ENCODE results near the gene UNC5C. TPM values are rescaled to one million over a fixed set of nuclear protein-coding genes. Genes with fewer than 3 reads are reported as not detected.

The UNC5C gene
- total and polyA plus RNA-seq, 2 of the 8 experiments (the other 6 are each of a cell fraction or from before 2014, with no cell fraction given) = 0.30 to 1.3 TPM

DNA sequence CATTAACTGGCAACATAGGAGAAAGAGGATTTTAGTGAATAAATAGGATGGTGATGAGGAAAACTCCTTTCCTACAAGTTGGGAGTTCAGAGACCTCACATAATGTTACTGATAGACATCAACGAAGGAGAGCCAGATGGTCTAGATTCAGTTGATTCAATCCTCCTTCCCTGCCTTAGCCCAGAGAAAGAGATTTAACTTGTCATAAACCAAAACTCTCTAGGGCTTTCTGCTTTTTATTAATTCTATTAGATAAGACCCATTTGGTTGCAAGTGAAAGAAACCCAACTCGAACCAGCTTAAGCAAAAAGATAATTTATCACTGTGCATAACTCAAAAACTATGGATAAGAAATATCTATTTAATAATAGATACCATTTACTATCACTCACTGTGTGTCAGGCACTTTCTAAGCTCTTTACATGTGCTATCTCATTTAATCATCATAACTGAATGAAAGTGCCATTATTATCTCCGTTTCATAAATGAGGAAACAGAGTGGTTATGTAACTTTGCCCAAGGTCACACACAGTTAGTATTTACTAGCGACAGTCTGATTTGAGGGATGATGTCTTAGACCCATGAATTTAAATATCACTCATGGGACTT, 4.3 kb upstream of the UNC5C start (continued):
- TF ChIP-seq, protein P1, sequence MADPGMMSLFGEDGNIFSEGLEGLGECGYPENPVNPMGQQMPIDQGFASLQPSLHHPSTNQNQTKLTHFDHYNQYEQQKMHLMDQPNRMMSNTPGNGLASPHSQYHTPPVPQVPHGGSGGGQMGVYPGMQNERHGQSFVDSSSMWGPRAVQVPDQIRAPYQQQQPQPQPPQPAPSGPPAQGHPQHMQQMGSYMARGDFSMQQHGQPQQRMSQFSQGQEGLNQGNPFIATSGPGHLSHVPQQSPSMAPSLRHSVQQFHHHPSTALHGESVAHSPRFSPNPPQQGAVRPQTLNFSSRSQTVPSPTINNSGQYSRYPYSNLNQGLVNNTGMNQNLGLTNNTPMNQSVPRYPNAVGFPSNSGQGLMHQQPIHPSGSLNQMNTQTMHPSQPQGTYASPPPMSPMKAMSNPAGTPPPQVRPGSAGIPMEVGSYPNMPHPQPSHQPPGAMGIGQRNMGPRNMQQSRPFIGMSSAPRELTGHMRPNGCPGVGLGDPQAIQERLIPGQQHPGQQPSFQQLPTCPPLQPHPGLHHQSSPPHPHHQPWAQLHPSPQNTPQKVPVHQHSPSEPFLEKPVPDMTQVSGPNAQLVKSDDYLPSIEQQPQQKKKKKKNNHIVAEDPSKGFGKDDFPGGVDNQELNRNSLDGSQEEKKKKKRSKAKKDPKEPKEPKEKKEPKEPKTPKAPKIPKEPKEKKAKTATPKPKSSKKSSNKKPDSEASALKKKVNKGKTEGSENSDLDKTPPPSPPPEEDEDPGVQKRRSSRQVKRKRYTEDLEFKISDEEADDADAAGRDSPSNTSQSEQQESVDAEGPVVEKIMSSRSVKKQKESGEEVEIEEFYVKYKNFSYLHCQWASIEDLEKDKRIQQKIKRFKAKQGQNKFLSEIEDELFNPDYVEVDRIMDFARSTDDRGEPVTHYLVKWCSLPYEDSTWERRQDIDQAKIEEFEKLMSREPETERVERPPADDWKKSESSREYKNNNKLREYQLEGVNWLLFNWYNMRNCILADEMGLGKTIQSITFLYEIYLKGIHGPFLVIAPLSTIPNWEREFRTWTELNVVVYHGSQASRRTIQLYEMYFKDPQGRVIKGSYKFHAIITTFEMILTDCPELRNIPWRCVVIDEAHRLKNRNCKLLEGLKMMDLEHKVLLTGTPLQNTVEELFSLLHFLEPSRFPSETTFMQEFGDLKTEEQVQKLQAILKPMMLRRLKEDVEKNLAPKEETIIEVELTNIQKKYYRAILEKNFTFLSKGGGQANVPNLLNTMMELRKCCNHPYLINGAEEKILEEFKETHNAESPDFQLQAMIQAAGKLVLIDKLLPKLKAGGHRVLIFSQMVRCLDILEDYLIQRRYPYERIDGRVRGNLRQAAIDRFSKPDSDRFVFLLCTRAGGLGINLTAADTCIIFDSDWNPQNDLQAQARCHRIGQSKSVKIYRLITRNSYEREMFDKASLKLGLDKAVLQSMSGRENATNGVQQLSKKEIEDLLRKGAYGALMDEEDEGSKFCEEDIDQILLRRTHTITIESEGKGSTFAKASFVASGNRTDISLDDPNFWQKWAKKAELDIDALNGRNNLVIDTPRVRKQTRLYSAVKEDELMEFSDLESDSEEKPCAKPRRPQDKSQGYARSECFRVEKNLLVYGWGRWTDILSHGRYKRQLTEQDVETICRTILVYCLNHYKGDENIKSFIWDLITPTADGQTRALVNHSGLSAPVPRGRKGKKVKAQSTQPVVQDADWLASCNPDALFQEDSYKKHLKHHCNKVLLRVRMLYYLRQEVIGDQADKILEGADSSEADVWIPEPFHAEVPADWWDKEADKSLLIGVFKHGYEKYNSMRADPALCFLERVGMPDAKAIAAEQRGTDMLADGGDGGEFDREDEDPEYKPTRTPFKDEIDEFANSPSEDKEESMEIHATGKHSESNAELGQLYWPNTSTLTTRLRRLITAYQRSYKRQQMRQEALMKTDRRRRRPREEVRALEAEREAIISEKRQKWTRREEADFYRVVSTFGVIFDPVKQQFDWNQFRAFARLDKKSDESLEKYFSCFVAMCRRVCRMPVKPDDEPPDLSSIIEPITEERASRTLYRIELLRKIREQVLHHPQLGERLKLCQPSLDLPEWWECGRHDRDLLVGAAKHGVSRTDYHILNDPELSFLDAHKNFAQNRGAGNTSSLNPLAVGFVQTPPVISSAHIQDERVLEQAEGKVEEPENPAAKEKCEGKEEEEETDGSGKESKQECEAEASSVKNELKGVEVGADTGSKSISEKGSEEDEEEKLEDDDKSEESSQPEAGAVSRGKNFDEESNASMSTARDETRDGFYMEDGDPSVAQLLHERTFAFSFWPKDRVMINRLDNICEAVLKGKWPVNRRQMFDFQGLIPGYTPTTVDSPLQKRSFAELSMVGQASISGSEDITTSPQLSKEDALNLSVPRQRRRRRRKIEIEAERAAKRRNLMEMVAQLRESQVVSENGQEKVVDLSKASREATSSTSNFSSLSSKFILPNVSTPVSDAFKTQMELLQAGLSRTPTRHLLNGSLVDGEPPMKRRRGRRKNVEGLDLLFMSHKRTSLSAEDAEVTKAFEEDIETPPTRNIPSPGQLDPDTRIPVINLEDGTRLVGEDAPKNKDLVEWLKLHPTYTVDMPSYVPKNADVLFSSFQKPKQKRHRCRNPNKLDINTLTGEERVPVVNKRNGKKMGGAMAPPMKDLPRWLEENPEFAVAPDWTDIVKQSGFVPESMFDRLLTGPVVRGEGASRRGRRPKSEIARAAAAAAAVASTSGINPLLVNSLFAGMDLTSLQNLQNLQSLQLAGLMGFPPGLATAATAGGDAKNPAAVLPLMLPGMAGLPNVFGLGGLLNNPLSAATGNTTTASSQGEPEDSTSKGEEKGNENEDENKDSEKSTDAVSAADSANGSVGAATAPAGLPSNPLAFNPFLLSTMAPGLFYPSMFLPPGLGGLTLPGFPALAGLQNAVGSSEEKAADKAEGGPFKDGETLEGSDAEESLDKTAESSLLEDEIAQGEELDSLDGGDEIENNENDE (IDR thresholded peaks at IDR 0.05; ENCODE audit: insufficient replicate concordance, low read length) = no peak
- no peak for TF ChIP-seq TAF7 (optimal IDR thresholded peaks at IDR 0.05; ENCODE audit: borderline replicate concordance, low read depth, low read length)
- TF ChIP-seq FOSL1 (IDR thresholded peaks at IDR 0.05; ENCODE audit: insufficient read depth, low read depth, low read length) = no peak
- TF ChIP-seq POU5F1 (IDR thresholded peaks at IDR 0.05; ENCODE audit: low read depth, low read length) = no peak
- no peak for TF ChIP-seq PHF8 (conservative IDR thresholded peaks at IDR 0.05; ENCODE audit: low read depth, low read length)
- TF ChIP-seq TCF12 (IDR thresholded peaks at IDR 0.05; ENCODE audit: low read depth, low read length) = no peak
